Measurements from ENCODE around the gene MSLN. TPM values are rescaled to one million over a fixed set of nuclear protein-coding genes. Genes with fewer than 3 reads are reported as not detected.

The MSLN gene
- total RNA-seq, 1 donor from 2014 or later: not detected

DNA sequence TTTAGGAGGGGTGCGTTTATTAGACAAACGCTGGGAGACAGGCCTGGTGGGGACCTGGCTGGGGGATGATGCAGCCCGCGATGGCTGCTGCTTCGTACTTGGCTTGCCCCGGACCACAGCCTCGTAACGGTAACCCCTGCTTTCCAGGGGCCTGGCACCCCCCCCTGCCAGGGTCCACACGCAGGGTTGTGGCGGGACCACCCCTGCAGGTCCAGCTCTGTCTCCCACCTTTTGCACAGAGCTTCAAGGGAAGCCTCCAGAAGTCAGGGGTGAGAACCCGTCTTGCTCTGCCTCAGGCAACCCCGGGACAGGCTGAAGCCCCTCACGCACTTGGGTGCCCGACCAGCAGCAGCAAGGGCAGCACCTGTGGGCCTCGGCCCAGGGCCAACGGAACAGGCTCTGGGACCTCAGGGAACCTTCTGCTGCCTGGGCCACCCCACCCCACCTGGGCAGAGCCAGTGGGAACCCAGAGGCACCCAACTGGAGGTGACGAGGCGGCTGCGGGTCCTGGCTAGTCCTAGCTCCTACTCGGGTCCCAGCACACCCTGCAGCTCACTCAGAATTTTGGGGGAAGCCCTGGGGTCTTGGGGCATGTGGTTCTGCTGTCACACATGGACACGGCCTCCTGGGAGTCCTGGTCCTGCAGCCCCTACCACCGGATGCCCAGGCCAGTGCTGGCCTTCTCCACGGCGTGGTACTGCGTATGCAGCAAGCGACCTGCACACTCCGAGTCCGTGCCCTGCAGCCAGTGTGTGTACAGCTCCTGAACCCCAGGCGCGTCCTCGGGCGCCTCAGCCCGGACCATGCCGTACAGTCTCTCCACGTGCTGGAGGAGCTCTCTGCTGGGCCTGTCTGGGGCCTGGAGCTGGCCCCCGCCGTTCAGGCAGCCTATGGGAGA, 30.5 kb upstream of the MSLN start:
- DNase-seq (no peak), ATAC-seq (ENCODE audit: low read depth) (no peak)
- TF ChIP-seq, protein P1, sequence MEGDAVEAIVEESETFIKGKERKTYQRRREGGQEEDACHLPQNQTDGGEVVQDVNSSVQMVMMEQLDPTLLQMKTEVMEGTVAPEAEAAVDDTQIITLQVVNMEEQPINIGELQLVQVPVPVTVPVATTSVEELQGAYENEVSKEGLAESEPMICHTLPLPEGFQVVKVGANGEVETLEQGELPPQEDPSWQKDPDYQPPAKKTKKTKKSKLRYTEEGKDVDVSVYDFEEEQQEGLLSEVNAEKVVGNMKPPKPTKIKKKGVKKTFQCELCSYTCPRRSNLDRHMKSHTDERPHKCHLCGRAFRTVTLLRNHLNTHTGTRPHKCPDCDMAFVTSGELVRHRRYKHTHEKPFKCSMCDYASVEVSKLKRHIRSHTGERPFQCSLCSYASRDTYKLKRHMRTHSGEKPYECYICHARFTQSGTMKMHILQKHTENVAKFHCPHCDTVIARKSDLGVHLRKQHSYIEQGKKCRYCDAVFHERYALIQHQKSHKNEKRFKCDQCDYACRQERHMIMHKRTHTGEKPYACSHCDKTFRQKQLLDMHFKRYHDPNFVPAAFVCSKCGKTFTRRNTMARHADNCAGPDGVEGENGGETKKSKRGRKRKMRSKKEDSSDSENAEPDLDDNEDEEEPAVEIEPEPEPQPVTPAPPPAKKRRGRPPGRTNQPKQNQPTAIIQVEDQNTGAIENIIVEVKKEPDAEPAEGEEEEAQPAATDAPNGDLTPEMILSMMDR (IDR thresholded peaks at IDR 0.05): no peak
- Mint-ChIP-seq H3K9me3 (no peaks in the 10 kb centered on the region), H3K4me3 (no peak overlapping the region), H3K27me3 (no peaks in the 10 kb centered on the region), H3K27ac (no peak overlapping the region), H3K36me3 (ENCODE audit: low read depth) (peaks cover 23% of the 10 kb centered on the region), H3K4me1 (peaks cover 2% of the 10 kb centered on the region)
- intact Hi-C loops (cut with micrococcal nuclease): no loop called here
- ChIA-PET POLR2A (interaction anchor here (1.0 to 2.4 kb wide), 2 partner anchors 9 to 14 kb away, joined by 3 to 10 read pairs; partner anchors contain the start of gene ANTKMT), CTCF (interaction anchor here (1.4 kb wide), 1 partner anchor 18 kb away, joined by 4 read pairs; no protein-coding TSS in a partner anchor)

GRCh38 chr16:730666-731509, 29.6 kb upstream of the MSLN start:
- TF ChIP-seq, protein P1 (IDR thresholded peaks at IDR 0.05): no peak
- CTCF ChIA-PET: no interaction called here
- H3K27me3 Mint-ChIP-seq: no peaks in the 10 kb centered on the region
- no peak for DNase-seq
- no peak overlapping the region for H3K27ac Mint-ChIP-seq
- H3K4me3 Mint-ChIP-seq: no peak overlapping the region
- no peak for ATAC-seq (ENCODE audit: low read depth)
- H3K9me3 Mint-ChIP-seq: no peaks in the 10 kb centered on the region
- POLR2A ChIA-PET: interaction anchor here (2.4 kb wide), 1 partner anchor 10 kb away, joined by 10 read pairs; the partner anchor contains the start of gene ANTKMT
- intact Hi-C loops (cut with micrococcal nuclease): no loop called here
- H3K36me3 Mint-ChIP-seq (ENCODE audit: low read depth): peaks cover 31% of the 10 kb centered on the region
- H3K4me1 Mint-ChIP-seq: no peaks in the 10 kb centered on the region

DNA sequence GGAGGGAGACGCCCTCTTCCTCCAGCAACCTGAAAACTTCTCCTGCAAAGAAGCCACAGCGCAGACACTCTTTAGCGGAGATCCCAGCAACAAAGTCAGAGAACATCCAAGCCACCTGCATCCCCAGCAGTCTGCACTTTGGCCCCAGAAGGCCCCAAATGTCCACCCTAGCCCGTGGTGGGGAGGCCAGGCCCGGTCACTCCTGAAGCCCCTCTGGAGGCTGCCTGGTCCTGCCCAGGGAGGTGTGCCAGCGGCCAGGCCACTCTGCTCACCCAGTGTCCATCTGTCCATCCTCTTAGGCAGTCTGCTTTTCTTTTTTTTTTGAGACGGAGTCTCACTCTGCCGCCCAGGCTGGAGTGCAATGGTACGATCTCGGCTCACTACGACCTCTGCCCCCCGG, 28.2 kb upstream of the MSLN start:
- no peaks in the 10 kb centered on the region for H3K27me3 Mint-ChIP-seq
- intact Hi-C loops (cut with micrococcal nuclease): no loop called here
- no peak overlapping the region for H3K4me3 Mint-ChIP-seq
- DNase-seq (no peak), ATAC-seq (ENCODE audit: low read depth) (no peak)
- TF ChIP-seq, protein P1 (IDR thresholded peaks at IDR 0.05): no peak
- peaks cover 42% of the 10 kb centered on the region for H3K36me3 Mint-ChIP-seq (ENCODE audit: low read depth)
- no peaks in the 10 kb centered on the region for H3K9me3 Mint-ChIP-seq
- CTCF ChIA-PET: interaction anchor here (1.0 kb wide), 1 partner anchor 12 kb away, joined by 3 read pairs; no protein-coding TSS in a partner anchor
- no peak overlapping the region for H3K27ac Mint-ChIP-seq
- POLR2A ChIA-PET: no interaction called here
- peaks cover 8% of the 10 kb centered on the region for H3K4me1 Mint-ChIP-seq

- peaks cover 47% of the 10 kb centered on the region for H3K36me3 Mint-ChIP-seq (ENCODE audit: low read depth)
- intact Hi-C loops (cut with micrococcal nuclease): no loop called here
- TF ChIP-seq, protein P1 (IDR thresholded peaks at IDR 0.05): no peak
- no peaks in the 10 kb centered on the region for H3K27me3 Mint-ChIP-seq
- ChIA-PET POLR2A (no interaction called here), CTCF (interaction anchor here (1.0 kb wide), 1 partner anchor 12 kb away, joined by 3 read pairs; no protein-coding TSS in a partner anchor)
- H3K4me3 Mint-ChIP-seq: no peak overlapping the region
- DNase-seq: no peak
- no peaks in the 10 kb centered on the region for H3K9me3 Mint-ChIP-seq
- no peak for ATAC-seq (ENCODE audit: low read depth)
- peaks cover 14% of the 10 kb centered on the region for H3K4me1 Mint-ChIP-seq
- H3K27ac Mint-ChIP-seq: no peak overlapping the region
Measured at GRCh38 chr16:732936-733335, 27.6 kb upstream of the MSLN start.

Data from activated B cell treated with CpG ODN at 0.5 μM for 24 hours (primary cell).